NT2/D1 (cell line): ENCODE measurements around the gene NRDC.

Experiments
- YY1 ChIP-seq: IDR thresholded peaks from 2 replicates; pipeline ENCODE4 v1.6.1; 2011; ENCODE audit not compliant: insufficient read length, insufficient read depth
- ZNF274 ChIP-seq: IDR thresholded peaks from 2 replicates; pipeline ENCODE4 v1.6.1; 2011; ENCODE audit warnings: mild to moderate bottlenecking, low read depth, low read length

- no peak for TF ChIP-seq ZNF274
- TF ChIP-seq YY1 = no peak
Measured at GRCh38 chr1:51842261-51842660, 36.3 kb downstream of the NRDC start.
